ENCODE data around the gene GPATCH2.

The GPATCH2 gene

GRCh38 chr1:217650674-217651073 lies 19.8 kb upstream of the GPATCH2 start:
- no peak for TF ChIP-seq CTCF (IDR thresholded peaks at IDR 0.05)
- H3K27ac ChIP-seq, result no peak overlapping the region
- H3K4me3 ChIP-seq, result no peak overlapping the region
- DNase-seq (ENCODE audit: low spot score), result no peak

- no peak for DNase-seq (ENCODE audit: low spot score)
- no peak overlapping the region for H3K4me3 ChIP-seq
- no peak overlapping the region for H3K27ac ChIP-seq
- no peak for TF ChIP-seq CTCF (IDR thresholded peaks at IDR 0.05)
Measured at GRCh38 chr1:217647791-217648190, 16.9 kb upstream of the GPATCH2 start.

DNA sequence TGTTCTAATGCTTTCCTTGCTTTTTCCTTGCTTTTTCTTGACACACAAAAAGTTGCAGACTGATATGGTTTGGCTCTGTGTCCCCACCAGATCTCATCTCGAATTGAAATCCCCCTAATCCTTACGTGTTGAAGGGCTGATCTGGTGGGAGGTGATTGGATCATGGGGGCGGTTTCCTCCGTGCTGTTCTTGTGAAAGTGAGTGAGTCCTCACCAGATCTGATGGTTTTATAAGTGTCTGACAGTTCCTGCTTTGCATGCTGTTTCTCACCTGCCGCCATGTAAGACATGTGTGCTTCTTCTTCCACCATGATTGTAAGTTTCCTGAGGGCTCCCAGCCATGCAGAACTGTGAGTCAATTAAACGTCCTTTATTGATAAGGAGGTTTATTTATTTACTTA lies 11.6 kb upstream of the GPATCH2 start:
- no peak overlapping the region for H3K27ac ChIP-seq
- no peak for TF ChIP-seq CTCF (IDR thresholded peaks at IDR 0.05)
- no peak overlapping the region for H3K4me3 ChIP-seq
- no peak for DNase-seq (ENCODE audit: low spot score)

DNA sequence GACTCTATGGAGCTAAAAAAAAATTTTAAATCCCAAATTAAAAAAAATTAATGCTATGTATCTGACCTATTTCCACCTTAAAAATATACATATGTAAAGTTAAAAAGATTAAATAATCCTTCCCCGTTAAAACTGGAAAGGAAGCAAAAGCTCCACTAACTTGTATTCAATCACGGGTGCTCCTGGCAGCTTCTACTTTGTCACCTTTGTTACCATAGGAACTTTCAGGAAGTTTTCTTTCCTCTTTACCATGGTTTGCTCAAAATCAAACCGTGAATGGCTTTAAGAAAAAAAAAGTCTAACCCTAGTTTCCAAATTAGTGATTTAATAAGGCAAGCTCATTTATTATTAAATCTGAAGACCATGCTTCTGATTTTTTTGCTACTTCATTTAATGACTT lies 3.5 kb downstream of the GPATCH2 start:
- TF ChIP-seq CTCF (IDR thresholded peaks at IDR 0.05), result no peak
- Histone ChIP-seq H3K4me3 (no peak overlapping the region), H3K27ac (no peak overlapping the region)
- no peak for DNase-seq (ENCODE audit: low spot score)

DNA sequence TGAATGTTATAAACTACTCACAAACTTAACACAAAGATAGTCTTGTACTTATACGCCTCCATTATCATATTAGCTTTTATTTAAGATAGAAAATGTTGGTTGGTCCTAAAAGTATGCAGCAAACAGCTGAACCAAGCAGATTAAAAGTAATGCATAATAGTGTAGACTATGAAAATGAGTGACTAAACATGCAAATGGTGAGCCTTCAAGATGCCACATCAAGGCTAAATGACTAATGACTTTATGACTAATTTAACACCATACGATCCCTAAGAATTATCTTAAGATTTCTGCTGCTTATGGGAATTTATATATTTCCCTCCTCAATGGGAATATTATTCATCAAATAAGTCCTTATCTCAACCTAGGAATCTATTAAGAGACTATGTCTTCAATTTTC lies 4.6 kb downstream of the GPATCH2 start:
- no peak for TF ChIP-seq CTCF (IDR thresholded peaks at IDR 0.05)
- no peak for DNase-seq (ENCODE audit: low spot score)
- no peak overlapping the region for H3K4me3 ChIP-seq
- no peak overlapping the region for H3K27ac ChIP-seq

- H3K27ac ChIP-seq, result no peak overlapping the region
- no peak for DNase-seq (ENCODE audit: low spot score)
- TF ChIP-seq CTCF (IDR thresholded peaks at IDR 0.05), result no peak
- no peak overlapping the region for H3K4me3 ChIP-seq
Measured at GRCh38 chr1:217622042-217622441, 8.8 kb downstream of the GPATCH2 start.

- H3K27ac ChIP-seq, result no peak overlapping the region
- no peak for TF ChIP-seq CTCF (IDR thresholded peaks at IDR 0.05)
- DNase-seq (ENCODE audit: low spot score), result no peak
- H3K4me3 ChIP-seq, result no peak overlapping the region
Measured at GRCh38 chr1:217620814-217621213, 10.1 kb downstream of the GPATCH2 start.
